SU-DHL-6 (cell line): ENCODE data around the gene KRT222.

Experiments
- EZH2phosphoT487 ChIP-seq: fragments of 200-600 bp; sonication (generic), shearing (Covaris generic); conservative IDR thresholded peaks from 2 replicates; pipeline ENCODE4 v1.6.1; 2018; ENCODE audit warnings: mild to moderate bottlenecking, antibody characterized with exemption, low read length, moderate library complexity, mixed read lengths
- TF ChIP-seq, protein P1 (sequence below): fragments of 200-600 bp; sonication (generic); IDR thresholded peaks from one replicate; pipeline ENCODE4 v1.5.1; 2017; ENCODE audit warnings: antibody characterized with exemption, mild to moderate bottlenecking, low read length, moderate library complexity; ENCODE audit not compliant: insufficient read depth, poor library complexity, severe bottlenecking

DNA sequence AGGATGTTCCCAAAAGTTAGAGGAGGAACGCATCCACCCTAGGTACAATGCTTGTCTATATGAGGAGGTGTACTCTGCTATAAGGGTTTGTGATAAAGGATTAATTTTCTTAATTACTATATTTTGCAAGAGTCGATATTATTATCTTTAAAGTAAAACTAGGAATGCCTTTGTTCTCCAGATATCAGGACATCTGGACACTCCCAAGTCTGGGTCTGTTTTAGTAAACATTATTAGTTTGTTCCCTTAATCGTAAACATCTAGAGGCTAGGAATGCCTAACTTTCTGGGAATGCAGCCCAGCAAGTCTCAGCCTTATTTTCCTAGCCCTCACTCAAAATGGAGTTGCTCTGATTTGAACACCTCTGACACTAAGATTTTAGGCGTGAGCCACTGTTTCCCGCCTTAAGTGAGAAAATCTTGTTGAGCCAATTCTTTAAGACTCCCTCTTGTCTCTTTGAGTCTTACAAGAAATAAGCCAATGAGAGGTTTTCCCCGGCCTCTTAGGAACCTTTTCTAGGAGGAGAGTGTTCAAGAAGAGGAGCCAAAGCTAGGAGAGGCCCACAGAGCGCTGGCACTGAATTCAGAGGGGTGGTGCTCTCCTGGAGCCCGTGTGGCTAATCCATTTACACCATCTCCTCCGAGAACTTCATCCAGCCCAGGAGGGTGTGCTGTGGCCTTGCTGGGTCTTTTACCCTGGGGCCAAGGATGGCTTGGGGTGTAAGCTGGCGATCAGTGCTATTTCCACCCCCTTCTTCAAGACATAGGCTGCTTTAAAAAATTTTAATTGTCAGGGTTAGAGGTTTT, 58.2 kb downstream of the KRT222 start:
- TF ChIP-seq, protein P1, sequence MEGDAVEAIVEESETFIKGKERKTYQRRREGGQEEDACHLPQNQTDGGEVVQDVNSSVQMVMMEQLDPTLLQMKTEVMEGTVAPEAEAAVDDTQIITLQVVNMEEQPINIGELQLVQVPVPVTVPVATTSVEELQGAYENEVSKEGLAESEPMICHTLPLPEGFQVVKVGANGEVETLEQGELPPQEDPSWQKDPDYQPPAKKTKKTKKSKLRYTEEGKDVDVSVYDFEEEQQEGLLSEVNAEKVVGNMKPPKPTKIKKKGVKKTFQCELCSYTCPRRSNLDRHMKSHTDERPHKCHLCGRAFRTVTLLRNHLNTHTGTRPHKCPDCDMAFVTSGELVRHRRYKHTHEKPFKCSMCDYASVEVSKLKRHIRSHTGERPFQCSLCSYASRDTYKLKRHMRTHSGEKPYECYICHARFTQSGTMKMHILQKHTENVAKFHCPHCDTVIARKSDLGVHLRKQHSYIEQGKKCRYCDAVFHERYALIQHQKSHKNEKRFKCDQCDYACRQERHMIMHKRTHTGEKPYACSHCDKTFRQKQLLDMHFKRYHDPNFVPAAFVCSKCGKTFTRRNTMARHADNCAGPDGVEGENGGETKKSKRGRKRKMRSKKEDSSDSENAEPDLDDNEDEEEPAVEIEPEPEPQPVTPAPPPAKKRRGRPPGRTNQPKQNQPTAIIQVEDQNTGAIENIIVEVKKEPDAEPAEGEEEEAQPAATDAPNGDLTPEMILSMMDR: no peak
- no peak for TF ChIP-seq EZH2phosphoT487
